Measurements from ENCODE around the gene RSBN1L.
"Not testable (repeated sequence)": the region's sequence is repeated elsewhere in the genome, so short reads cannot be mapped to it uniquely, and the experiment has no call there.

The RSBN1L gene

DNA sequence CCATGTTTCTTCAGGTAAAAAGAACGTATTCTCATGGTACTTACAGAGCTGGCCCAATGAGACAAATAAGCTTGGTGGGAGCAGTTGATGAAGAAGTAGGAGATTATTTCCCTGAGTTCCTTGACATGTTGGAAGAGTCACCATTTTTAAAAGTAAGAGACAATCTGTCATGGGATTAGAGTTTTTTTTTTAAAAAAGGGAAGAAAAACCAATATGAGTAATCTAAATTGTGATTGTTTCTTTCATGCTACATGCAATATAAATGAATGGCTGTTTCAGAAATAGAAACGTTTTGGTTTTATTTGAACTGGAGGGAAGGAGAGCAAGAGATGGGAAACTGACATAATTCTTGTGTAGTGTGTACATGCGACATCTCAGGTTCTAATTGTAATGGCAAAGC is 69.2 kb downstream of the RSBN1L start:
- in situ Hi-C loops (cut with MboI; ENCODE audit: low sequenced_read_pairs) = no loop called here

DNA sequence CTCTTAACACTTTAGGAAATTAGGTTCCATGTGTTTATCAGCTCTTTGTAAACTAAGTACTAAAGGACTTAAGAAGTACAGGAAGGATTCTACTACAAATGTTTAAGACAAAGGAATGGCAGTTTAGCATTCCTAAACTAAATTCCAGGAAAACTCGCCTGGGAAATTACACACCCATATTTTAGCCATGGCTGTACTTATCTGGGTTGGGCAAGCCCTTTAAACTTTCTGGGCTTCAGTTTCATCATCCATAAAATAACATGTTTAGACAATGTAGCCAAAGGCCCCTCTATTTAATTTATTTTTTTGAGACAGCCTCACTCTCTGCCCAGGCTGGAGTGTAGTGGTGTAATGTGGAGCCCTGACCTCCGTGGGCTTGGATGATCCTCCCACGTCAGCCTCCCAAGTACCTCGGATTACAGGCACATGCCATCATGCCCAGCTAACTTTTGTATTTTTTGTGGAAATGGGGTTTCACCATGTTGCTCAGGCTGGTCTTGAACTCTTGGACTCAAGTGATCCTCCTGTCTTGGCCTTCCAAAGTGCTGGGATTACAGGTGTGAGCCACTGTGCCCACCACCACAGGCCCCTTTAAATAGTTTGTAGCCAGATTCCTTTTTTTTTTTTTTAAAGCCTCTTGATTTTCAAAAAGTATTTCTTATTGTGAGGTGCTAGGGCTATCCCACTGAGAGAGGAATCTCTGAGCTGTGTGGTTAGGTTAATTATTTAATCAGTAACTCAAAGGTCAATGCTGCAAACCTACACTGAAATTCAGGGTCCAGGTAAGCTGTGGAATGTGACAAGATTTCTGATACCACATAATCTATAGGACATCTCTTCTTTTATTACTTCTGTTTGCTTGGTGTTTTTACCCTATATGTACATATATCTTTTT is 69.9 kb downstream of the RSBN1L start:
- in situ Hi-C loops (cut with MboI; ENCODE audit: low sequenced_read_pairs) = no loop called here

DNA sequence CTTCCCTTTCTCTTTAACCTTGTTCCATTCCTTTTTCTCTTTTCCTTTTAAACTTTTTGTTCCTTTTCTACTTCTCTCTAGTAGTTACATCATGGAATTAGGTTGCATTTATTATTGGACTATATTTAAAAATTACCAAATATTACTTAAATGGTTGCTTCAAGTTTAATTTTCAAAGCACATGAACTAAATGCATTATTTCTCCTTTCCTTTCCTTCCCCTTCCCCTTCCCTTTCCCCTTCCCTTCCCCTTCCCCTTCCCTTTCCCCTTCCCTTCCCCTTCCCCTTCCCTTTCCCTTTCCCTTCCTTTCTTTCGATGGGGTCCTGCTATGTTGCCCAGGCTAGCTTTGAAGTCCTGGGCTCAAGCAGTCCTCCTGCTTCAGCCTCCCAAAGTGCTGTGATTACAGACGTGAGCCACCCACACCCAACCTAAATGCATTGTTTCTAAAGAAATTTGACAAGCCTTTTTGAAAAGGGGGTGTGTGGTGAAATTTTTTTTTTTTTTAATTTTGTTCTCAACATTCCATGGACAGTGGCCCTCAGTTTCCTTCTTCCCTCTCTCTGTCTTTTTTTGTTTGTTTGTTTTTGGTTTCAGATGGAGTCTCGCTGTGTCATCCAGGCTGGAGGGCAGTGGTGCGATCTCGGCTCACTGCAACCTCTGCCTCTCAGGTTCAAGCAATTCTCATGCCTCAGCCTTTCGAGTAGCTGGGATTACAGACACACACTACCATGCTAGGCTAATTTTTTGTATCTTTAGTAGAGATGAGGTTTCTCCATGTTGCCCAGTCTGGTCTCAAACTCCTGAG is 70.7 kb downstream of the RSBN1L start:
- in situ Hi-C loops (cut with MboI; ENCODE audit: low sequenced_read_pairs) = no loop called here

GRCh38 chr7:77770316-77770715 is 74.1 kb downstream of the RSBN1L start:
- in situ Hi-C loops (cut with MboI; ENCODE audit: low sequenced_read_pairs) = no loop called here

GRCh38 chr7:77771901-77772300 is 75.6 kb downstream of the RSBN1L start:
- in situ Hi-C loops (cut with MboI; ENCODE audit: low sequenced_read_pairs) = no loop called here

GRCh38 chr7:77778535-77778934 is 82.3 kb downstream of the RSBN1L start:
- in situ Hi-C loops (cut with MboI; ENCODE audit: low sequenced_read_pairs) = no loop called here

- in situ Hi-C loops (cut with MboI; ENCODE audit: low sequenced_read_pairs) = no loop called here
Observed at GRCh38 chr7:77782383-77782782, 86.1 kb downstream of the RSBN1L start.

DNA sequence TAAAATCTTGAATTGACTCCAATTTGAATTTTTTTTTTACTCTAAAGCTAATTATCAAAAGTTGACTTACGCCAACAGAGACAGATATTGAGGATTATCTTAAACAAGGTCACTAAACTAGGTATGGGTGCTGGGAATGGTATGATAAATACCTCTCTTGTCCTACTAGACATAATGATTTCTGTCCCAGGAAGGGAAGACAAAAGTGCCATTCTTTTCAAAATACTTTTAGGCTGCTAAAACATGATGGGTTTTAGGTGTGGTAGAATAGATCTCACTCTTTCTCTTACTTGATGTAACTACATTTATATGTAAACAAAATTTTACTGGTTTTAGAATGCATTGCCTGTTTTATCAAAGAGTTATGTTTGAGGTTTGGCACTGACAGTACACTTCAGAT is 86.9 kb downstream of the RSBN1L start:
- in situ Hi-C loops (cut with MboI; ENCODE audit: low sequenced_read_pairs) = no loop called here

DNA sequence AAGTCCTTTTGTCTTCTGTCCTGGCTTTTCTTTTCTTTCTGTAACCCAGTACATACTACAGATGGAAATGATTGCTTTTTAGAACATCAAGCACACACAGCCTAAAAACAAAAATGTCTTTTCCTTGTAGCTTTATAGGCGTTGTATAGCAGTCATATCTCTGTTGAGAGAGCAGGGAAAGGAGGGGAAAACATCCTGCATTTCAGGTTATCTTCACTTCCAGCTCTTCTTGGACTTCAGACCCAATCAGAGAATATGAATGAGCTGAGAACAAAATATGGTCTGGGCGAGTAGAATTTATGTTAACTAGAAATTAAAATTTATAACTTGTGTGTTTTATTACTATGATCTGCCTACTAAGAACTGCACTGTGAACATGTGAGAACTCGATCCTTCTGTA is 87.3 kb downstream of the RSBN1L start:
- in situ Hi-C loops (cut with MboI; ENCODE audit: low sequenced_read_pairs) = no loop called here

DNA sequence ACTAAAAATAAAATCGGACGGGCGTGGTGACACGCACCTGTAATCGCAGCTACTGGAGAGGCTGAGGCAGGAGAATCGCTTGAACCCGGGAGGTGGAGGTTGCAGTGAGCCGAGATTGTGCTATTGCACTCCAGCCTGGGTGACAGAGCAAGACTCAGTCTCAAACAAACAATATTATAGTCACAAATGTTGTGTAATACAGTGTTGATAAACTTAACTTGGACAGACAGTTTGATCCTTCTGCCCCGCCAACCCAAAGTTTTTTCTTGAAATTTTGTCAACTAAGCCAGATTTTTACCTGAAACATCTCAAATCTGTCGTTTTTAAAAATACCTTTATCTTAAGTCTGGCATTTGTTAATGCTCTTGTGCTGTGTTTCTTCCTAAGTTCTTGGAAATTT is 88.2 kb downstream of the RSBN1L start:
- in situ Hi-C loops (cut with MboI; ENCODE audit: low sequenced_read_pairs) = not testable (repeated sequence)

DNA sequence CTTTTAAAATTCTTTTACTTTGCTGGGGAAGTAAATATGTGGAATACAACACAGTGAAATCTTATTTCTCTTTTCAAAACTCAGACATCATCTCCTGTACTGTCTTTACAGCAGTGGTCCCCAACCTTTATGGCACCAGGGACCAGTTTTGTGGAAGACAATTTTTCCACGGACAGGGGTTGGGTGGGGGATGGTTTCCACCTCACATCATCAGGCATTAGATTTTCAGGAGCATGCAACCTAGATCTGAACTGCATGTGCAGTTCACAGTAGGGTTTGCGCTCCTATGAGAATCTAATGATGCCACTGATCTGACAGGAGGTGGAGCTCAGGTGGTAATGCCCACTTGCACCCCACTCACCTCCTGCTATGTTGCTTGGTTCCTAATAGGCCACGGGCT is 89.8 kb downstream of the RSBN1L start:
- in situ Hi-C loops (cut with MboI; ENCODE audit: low sequenced_read_pairs) = no loop called here

DNA sequence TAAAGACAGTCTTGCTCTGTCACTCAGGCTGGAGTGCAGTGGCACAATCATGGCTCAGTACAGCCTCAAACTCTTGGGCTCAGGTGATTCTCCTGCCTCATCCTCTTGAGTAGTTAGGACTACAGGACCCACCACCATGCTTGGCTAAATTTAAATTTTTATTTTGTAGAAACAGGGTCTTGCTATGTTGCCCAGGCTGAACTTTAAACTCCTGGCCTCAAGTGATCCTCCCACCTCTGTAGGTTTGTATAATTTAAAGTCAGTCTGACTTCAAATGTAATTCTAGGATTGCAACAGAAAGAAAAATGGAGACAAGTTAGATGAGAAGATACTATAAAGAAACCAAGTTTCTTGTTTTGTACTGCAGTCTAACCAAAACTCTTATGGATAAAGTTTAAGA is 90.5 kb downstream of the RSBN1L start:
- in situ Hi-C loops (cut with MboI; ENCODE audit: low sequenced_read_pairs) = no loop called here

DNA sequence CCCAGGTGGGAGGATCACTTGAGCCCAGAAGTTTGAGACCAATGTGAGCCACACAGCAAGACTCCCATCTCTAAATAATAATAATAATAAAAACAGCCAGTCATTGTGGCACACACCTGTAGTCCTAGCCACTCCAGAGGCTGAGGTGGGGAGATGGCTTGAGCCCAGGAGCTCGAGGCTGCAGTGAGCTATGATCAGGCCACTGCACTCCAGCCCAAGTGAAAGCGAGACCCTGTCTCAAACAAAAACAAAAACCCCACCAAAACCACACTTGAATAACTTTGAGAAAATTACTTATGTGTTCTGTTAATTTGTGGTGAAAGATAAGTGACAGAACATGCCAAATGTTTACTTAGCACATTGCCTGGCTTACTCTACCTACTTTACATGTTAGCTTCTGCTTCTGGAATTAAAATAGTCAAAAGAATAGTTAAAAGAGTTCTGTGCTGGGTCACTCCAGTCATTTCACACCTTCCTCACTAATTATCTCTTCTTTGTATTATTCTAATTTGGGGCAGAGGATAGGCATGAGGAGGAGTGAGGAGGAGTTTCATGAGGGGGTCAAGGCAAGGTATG is 92.2 kb downstream of the RSBN1L start:
- in situ Hi-C loops (cut with MboI; ENCODE audit: low sequenced_read_pairs) = no loop called here

DNA sequence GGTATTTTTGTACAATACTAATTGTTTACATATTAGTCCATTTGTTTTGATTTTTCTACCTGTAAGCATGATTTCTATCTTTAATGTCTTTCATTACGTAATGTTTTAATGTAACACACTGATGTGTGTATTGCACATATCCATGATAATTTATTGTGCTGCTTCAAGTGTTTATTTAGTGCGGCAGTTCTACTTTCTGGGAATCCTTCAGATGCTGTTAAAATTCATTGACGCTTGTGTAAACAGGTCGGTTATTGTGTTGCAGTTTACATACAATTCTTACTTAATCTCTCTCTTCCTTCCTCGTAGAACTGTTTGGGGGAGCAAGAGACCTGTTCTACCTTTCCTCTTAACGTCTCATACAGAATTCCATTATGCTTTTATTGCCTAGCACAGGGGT is 95.1 kb downstream of the RSBN1L start:
- in situ Hi-C loops (cut with MboI; ENCODE audit: low sequenced_read_pairs) = no loop called here

DNA sequence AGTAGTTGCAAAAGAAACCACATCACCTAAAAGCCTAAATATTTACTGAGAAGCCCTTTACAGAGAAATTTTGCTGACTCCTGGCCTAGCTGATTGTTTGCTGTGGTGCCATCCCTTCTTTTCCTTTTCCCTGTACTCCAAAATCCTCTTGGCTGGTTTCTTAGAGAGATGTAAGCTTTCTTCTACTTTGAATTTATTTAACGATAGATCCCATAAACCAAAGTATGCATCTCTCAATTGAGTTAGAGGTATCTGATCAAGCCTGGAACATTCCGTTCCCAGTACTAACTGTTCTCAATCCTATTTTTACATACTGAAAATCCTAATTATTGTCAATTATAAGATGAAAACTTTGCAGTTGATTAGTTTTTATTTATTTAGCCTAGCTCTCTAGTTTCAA is 95.7 kb downstream of the RSBN1L start:
- in situ Hi-C loops (cut with MboI; ENCODE audit: low sequenced_read_pairs) = no loop called here

DNA sequence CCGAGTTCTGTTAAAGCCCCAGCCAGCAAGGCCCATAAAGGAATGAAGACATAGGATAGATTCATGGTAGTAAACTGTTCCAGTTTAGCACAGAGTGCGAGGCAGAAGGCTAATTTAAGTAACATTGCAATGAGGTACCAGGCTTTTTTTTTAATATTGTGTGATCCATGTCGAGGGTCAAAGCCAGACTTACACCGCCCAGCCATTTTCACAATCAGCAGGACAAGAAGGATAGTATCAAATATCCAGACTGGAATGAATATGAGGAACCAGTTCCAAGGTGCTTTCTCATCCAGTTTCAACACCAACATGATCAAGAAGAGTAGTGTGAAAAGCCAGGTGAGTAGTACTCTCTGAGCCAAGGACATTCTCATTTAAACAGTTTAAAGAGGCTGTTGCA is 97.7 kb downstream of the RSBN1L start:
- in situ Hi-C loops (cut with MboI; ENCODE audit: low sequenced_read_pairs) = no loop called here

- in situ Hi-C loops (cut with MboI; ENCODE audit: low sequenced_read_pairs) = no loop called here
Observed at GRCh38 chr7:77796109-77796508, 99.8 kb downstream of the RSBN1L start.

GRCh38 chr7:77796960-77797359 is 100.7 kb downstream of the RSBN1L start:
- in situ Hi-C loops (cut with MboI; ENCODE audit: low sequenced_read_pairs) = no loop called here

DNA sequence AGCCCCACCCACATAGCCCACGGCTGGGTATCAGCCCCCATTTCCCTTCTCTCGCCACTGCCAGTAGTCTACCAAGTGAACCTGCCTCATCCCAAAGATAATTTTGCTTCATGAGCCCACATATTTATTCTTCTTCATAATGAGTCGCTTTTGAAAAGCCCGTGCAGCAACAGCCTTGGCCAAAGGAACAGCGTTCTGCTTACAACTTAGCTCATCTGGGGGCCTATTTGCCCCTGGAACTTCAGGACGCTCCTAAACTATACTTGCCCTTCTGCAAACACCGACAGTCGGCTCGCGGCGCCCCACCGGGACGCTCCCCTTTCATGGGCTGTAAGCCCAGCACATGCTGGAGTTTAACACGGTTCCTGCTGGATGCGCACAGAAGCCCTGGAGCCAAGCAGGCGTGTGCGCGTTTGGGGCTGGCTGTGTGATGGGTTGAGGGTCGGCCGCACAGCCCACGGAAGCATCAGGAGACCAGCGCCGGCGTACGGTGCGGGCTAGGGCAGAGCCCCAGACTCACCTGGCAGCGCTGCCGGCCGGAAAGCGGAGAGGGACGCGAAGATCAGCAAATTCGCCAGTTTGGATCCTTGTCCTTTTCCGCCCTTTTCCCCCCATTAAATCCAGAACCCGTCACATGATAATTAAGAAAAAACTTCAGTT is 101.6 kb downstream of the RSBN1L start:
- in situ Hi-C loops (cut with MboI; ENCODE audit: low sequenced_read_pairs) = no loop called here

GRCh38 chr7:77798394-77799077 is 102.3 kb downstream of the RSBN1L start, which contains the start of the genes PHTF2 and TMEM60:
PHTF2 (plus strand) TSS chr7:77798773.
TMEM60 (minus strand) TSS chr7:77798434; CDS start chr7:77794373, 4,061 bp downstream.
- in situ Hi-C loops (cut with MboI; ENCODE audit: low sequenced_read_pairs) = no loop called here

All from hTERT RPE-1 (cell line).